H1 (cell line): ENCODE measurements around the gene MAVS. TPM values are rescaled to one million over a fixed set of nuclear protein-coding genes. Genes with fewer than 3 reads are reported as not detected.

Experiments used
- CEBPB ChIP-seq: IDR thresholded peaks from 2 replicates; pipeline ENCODE4 v1.6.1; 2012; ENCODE audit warnings: low read depth, low read length
- EZH2 ChIP-seq: fragments of 200-600 bp; sonication (generic); IDR thresholded peaks from 2 replicates; pipeline ENCODE4 v1.7.1; 2012; ENCODE audit warnings: low read depth, mild to moderate bottlenecking, moderate library complexity, low read length, inconsistent platforms; ENCODE audit not compliant: severe bottlenecking
- KDM5A ChIP-seq: fragments of 200-600 bp; IDR thresholded peaks from 2 replicates; pipeline ENCODE4 v1.7.1; 2012; ENCODE audit warnings: mild to moderate bottlenecking, low read length, inconsistent platforms, mixed read lengths
- SP2 ChIP-seq: IDR thresholded peaks from 2 replicates; pipeline ENCODE4 v1.6.1; 2012; ENCODE audit warnings: mild to moderate bottlenecking, low read length, inconsistent platforms
- TEAD4 ChIP-seq: IDR thresholded peaks from 2 replicates; pipeline ENCODE4 v1.6.1; 2012; ENCODE audit warnings: low read depth, low read length, inconsistent platforms, mixed read lengths
- polyA plus RNA-seq, 7 experiments: library from polyadenylated mRNA; depleted of rRNA in 3 of 7; stranded (reverse) in 5 of 7; unstranded in 2 of 7; fragments of >200 nt in 5 of 7; fragments of 200-250 nt in 2 of 7; gene quantifications; 1 replicate in 5 of 7; 2 replicates in 1 of 7; 4 replicates in 1 of 7; pipeline versions ENCODE4 v1.2.1 to v1.2.3, GENCODE V29; 2011 to 2013; ENCODE audit warnings: missing spikeins in 2 of 7, mixed read lengths in 2 of 7
- total RNA-seq: library from RNA; stranded (reverse); fragmentation: NEBNext Ultra II Directional; extraction: Animal tissue kit (Norgen Biotek cat#: 25700); gene quantifications from 2 replicates; pipeline ENCODE4 v1.2.1, GENCODE V29; 2021

The MAVS gene
- total and polyA plus RNA-seq, 2 of the 8 experiments (the other 6 are each of a cell fraction or from before 2014, with no cell fraction given), result 9.9 to 24.3 TPM

GRCh38 chr20:3821996-3822395 is 24.6 kb upstream of the MAVS start (continued):
- TF ChIP-seq TEAD4 (no peak), SP2 (no peak), EZH2 (no peak), CEBPB (no peak), KDM5A (no peak)
